G401.6 (cell line): Measurements from ENCODE around the gene TJP3.

Experiments
- FAIRE-seq: peaks from 2 replicates; lab custom pipeline; 2012; peaks lifted over from hg19 to GRCh38; lab: Jason Lieb, UNC

Gene TJP3

GRCh38 chr19:3784607-3785450 is 76.6 kb downstream of the TJP3 start:
- no peak for FAIRE-seq

GRCh38 chr19:3785451-3785937 is 77.3 kb downstream of the TJP3 start:
- no peak for FAIRE-seq

GRCh38 chr19:3785938-3786824 is 78.0 kb downstream of the TJP3 start, which contains the start of gene MATK:
Gene MATK, minus strand, starts transcription at chr19:3786381. Its CDS starts 1,246 bp downstream, at chr19:3785135.
- FAIRE-seq: no peak

GRCh38 chr19:3788996-3789778 is 81.0 kb downstream of the TJP3 start:
- no peak for FAIRE-seq

GRCh38 chr19:3790209-3790734 is 82.1 kb downstream of the TJP3 start:
- no peak for FAIRE-seq

- no peak for FAIRE-seq
Observed at GRCh38 chr19:3790941-3791340, 82.8 kb downstream of the TJP3 start.

- no peak for FAIRE-seq
Observed at GRCh38 chr19:3792114-3792513, 83.9 kb downstream of the TJP3 start.

GRCh38 chr19:3793799-3794198 is 85.6 kb downstream of the TJP3 start:
- no peak for FAIRE-seq

- no peak for FAIRE-seq
Observed at GRCh38 chr19:3796358-3796757, 88.2 kb downstream of the TJP3 start.

- no peak for FAIRE-seq
Observed at GRCh38 chr19:3798137-3798536, 90.0 kb downstream of the TJP3 start.
